ENCODE data around the gene SEH1L.

- TF ChIP-seq CTCF (IDR thresholded peaks at IDR 0.05; ENCODE audit: poor library complexity, severe bottlenecking) (no peak), EZH2 (IDR thresholded peaks at IDR 0.05; ENCODE audit: borderline replicate concordance, insufficient read depth, low read length, poor library complexity, severe bottlenecking) (no peak), RAD21 (conservative IDR thresholded peaks at IDR 0.05) (no peak), POLR2AphosphoS5 (IDR thresholded peaks at IDR 0.05) (no peak)
These were observed 20.3 kb downstream of the SEH1L start for GRCh38 chr18:12968115-12968514.

Data from neural cell (in vitro differentiated cells).